GM19238 (cell line): ENCODE results near the gene WWP2.

Experiments
- DNase-seq: peaks from one replicate; pipeline ENCODE4 v3.0.0; 2011; ENCODE audit warnings: low spot score; ENCODE audit not compliant: insufficient read length

WWP2 gene

GRCh38 chr16:69858191-69859104 is 96.3 kb downstream of the WWP2 start:
- DNase-seq: no peak

GRCh38 chr16:69859105-69859989 is 97.2 kb downstream of the WWP2 start:
- DNase-seq: no peak

GRCh38 chr16:69860233-69861231 is 98.4 kb downstream of the WWP2 start:
- DNase-seq: no peak

DNA sequence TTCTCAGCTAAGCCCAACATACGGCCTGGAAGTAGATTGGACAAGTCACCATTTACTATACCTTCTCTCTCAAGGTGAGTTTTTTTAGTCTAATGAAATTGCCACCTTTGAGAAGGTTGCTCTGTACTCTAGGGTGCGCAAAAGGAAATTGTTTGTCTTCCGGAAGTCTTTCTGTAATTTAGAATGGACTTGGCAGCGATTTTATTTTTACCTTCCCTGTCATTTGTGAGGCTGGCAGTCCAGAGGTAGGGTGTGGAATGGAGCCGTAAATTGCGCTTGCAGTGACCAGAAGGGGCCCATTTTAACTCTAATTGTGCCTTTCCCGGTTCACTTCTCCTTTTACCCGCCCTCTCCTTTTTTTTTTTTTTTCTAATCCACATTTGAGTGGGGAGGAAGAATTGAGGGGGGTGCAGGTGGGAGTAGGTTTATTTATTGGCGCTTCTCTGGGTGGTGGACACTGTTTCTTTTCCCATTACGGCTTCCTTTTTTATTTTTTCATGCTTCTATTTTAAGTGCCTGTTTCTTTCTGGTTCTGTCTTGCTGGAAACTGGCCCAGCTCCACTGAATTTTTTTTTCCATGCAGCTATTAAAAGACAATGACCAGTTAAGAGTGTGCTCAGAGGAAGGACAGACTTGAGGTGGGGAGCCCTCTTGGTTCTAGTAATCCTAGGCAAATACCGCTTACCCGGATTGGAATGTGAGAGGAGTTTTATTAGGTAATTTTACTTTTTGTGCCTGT is 99.3 kb downstream of the WWP2 start:
- no peak for DNase-seq

DNA sequence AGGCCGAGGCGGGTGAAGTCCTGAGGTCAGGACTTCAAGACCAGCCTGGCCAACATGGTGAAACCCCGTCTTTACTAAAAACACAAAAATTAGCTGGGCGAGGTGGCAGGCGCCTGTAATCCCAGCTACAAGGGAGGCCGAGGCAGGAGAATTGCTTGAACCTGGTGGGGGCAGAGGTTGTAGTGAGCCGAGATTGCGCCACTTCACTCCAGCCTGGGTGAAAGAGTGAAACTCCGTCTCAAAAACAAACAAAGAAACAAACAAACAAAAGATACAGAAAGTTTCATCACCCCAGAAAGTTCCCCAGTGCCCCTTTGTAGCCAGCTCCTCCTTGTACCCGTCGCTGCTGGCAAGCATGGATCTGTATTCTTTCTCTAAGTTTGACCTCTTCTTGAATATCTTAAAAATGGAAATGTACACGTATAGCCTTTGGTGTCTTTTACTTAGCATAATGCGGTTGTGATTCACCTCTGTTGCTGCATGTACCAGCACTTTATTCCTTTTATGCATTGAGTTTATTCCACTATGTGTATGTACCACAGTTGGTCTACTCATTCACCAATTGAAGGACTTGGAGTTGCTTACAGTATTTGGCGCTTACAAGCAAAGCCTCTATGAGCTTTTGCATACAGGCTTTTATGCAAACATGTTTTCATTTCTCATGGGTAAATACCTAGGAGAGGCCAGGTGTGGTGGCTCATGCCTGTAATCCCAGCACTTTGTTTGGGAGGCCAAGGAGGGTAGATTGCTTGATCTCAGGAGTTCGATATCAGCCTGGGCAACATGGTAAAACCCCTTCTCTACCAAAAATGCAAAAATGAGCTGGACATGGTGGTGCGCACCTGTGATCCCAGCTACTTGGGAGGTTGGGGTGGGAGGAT is 101.5 kb downstream of the WWP2 start:
- DNase-seq: no peak

DNA sequence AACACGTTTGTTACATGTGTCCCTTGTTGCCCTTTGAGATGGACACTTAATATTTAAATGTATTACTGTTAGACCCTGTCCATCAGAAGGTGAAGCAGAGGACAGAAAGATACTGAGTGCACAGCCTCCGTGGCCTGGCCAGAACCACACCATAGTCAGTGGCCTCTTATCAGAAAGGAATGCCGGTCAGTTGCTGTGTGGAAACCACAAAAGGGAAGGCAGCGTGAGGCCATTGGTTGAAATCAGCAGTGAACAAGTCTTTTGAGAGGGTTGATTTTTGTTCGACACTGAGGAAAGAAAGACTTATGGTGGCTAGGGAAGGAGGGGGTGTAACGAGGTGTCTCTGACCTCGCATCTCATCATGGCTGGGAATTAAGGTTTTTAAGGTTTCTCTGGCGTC is 103.6 kb downstream of the WWP2 start:
- DNase-seq: no peak

DNA sequence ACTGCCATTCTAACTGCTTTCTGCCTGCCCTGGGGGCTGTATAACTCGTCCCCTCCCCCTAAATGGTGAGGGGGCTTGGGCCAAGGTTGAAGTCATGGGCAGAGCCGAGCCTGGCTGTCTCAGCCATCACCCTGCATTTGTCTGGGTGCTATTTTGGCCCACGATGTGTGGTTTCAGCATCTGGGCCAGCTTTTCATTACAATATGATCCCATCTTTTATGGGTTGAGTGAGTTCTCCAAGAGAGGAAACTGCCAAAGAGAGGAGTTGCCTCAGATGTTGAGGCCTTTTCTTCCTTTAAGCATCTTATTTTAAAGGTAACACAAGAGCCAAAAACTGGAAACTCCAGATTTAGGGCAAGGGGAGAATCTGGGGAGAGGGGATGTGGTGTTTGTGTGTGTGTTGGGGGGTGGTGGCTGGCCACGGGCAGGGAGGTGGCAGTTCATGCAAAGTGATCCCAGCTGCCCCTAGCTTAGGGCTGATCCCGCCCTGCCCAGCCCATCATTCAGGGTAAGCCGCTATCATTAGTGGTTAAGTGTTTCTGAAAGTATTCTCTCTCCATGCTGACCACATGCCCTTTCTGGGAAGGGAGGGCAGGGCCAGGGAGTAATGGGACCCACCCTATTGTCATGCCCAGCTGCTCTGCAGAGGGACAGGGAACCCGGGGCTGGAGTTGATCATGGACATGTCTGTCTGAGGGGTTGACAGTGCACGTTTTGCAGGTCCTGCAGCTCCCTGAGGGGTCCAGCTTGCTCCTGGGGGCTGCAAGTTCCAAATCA is 105.8 kb downstream of the WWP2 start:
- no peak for DNase-seq

DNA sequence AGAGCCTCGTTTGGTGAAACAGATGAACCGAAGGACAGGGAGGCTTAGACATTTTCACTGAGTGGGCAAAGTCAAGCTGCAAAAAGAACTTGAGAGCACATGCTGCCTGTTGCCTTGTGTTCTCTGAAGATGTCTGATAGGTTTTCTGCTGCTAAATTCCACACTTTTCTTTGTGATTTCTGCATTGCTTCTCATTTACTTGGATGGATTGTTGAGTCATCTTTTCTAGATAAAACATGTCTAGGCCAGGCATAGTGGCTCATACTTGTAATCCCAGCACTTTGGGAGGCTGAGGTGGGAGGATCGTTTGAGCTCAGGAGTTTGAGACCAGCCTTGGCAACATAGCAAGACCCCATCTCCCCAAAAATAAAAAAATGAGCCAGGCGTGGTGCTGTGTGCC is 108.6 kb downstream of the WWP2 start:
- DNase-seq: no peak

DNA sequence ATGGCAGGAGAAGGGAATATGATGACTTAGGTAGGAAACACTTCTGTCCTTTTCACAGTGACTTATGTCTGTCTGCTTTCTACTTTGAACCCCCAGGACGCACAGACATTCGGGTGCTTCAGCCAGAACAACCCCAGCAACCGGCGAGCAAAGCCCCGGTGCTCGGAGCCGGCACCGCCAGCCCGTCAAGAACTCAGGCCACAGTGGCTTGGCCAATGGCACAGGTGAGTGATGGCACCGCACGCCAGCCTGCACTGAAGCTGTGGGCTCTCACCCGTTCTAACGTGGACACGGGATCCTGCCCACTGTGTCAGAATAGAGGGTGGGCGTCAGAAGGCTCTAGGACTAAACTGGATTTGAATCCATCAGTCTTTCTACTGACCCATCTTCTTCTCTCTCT is 109.6 kb downstream of the WWP2 start:
- no peak for DNase-seq

- DNase-seq: no peak
Measured at GRCh38 chr16:69872888-69873287, 110.8 kb downstream of the WWP2 start.

DNA sequence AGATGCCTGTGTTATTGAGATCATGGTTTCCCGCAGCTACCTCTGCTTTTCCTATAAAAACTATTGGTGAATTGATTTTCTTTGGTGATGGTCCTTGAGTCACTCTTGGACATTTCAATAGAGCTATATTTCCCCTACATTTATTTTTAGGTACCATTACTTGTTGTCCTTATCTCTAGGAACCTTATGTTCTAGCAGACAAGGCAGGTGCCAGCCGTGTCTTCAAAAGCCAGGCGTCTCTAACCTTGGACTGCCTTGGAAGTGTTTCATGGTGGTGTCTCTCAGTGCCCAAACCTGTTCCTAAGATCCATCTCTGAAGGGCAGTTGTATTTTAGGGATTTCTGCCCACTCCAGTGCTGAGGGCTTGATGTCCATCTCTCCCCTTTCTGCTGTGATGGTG is 111.7 kb downstream of the WWP2 start:
- DNase-seq: no peak

- no peak for DNase-seq
Measured at GRCh38 chr16:69874271-69874670, 112.1 kb downstream of the WWP2 start.

GRCh38 chr16:69880640-69881133 is 118.6 kb downstream of the WWP2 start:
- DNase-seq: no peak

DNA sequence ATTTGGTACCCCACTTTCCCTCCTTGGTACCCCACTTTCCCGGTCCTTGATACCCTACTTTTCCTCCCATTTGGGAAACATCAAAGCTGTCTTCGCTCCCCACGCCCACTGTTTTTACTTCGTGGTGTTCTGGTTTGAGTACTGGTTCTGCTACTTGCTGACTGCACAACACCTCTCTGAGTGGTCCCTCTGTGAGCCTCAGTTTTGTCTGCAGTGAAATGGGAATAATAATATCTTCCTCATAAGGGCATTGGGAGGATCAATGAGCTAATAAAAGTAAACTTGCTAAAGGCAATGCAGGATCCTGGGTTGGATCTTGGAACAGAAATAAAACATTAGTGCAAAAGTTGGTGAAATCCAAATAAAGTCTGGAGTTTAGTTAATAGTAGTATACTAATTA is 119.0 kb downstream of the WWP2 start:
- DNase-seq: no peak

GRCh38 chr16:69883744-69884143 is 121.6 kb downstream of the WWP2 start:
- no peak for DNase-seq

DNA sequence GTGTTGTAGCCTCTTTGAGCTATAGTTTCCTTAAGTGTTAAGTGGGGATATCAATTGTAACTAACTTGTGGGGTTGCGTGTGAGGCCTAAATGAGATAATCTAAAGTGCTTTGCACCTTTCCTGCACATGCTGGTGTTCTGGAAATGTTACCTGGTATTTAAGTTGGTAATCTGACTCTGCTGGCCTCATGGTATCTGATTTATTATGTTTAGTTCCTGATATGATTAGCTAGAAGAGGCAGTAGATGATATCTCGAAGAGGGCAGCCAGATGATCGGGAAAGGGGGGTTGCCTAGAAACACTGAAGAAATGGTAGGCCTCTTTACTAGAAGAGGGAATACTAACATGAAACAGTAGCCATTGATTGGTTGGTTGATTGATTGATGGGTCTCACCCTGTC is 123.6 kb downstream of the WWP2 start:
- no peak for DNase-seq

DNA sequence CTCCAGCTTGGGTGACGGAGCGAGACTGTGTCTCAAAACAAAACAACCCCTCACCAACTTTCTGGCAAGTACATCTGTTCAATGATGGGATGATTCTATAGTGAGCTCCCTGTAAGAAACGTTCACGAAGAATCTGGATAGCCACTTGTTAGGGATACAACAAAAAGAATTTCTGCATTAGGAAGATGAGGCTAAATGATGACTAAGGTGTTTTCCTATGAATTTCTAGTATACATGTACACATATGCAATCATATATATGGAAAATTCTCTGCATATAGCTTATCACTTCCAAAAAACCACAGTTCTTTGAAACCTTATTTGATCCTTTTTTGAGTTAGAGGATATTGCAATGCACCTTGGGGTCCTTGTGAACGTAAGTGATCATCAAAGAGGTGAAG is 124.6 kb downstream of the WWP2 start:
- no peak for DNase-seq

DNA sequence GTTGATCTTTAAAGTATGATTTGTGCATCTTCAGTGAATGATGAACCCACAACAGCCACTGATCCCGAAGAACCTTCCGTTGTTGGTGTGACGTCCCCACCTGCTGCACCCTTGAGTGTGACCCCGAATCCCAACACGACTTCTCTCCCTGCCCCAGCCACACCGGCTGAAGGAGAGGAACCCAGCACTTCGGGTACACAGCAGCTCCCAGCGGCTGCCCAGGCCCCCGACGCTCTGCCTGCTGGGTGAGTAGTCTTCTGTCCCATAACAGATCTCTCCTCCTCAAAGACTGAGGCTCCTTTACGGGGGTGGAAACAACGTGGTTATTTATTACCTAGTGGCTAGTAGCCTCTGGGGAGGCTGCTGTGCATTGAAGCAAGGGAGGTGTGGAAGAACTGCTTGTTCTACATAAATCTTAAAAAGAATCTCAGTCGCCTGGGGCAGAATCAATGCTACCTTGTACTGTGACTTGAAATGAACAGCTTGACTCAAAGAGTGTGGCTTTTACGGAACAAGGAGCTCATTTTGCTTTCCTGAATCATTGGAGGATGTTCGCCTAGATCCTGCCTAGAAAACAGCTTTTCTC is 126.0 kb downstream of the WWP2 start:
- peak; percentile 39 for DNase-seq
